GM12891 (cell line): ENCODE data around the gene AQP2.

Source experiments
- PAX5 ChIP-seq: IDR thresholded peaks from 2 replicates; pipeline ENCODE4 v1.6.1; 2011; ENCODE audit warnings: low read length, moderate library complexity, mild to moderate bottlenecking; ENCODE audit not compliant: insufficient read depth, severe bottlenecking
- POLR2A ChIP-seq: IDR thresholded peaks from 2 replicates; pipeline ENCODE4 v1.6.1; 2011; ENCODE audit warnings: low read depth, low read length, control low read depth
- POLR2AphosphoS5 ChIP-seq: IDR thresholded peaks from 2 replicates; pipeline ENCODE4 v1.6.1; 2011; ENCODE audit warnings: low read depth, low read length, control low read depth
- POU2F2 ChIP-seq: IDR thresholded peaks from 2 replicates; pipeline ENCODE4 v1.6.1; 2011; ENCODE audit warnings: low read depth, mild to moderate bottlenecking, control low read depth, low read length, moderate library complexity
- SPI1 ChIP-seq: IDR thresholded peaks from 2 replicates; pipeline ENCODE4 v1.6.1; 2011; ENCODE audit warnings: low read depth, low read length, control low read depth
- TAF1 ChIP-seq: IDR thresholded peaks from 2 replicates; pipeline ENCODE4 v1.6.1; 2011; ENCODE audit warnings: low read depth, low read length, control low read depth

DNA sequence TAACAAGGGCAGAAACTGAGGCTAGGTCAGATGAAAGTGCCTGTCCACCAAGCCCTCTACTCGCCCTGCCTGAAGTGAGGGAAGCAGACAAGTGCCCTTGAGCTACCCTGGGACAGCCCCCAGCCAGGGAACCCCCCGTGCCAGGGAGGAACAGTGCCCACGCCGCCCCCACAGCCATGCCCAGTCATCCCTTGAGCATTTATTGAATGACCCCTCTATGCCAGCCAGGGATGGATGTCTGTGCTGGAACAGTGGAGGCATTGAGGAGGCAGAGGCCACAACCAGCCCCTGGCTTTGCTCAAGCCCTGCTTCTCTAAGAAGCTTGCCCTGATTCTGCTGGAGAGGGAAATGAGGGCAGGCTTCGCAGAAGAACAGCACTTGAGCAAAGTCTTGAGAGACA lies 18.5 kb downstream of the AQP2 start:
- no peak for TF ChIP-seq POLR2AphosphoS5
- no peak for TF ChIP-seq TAF1
- no peak for TF ChIP-seq SPI1
- no peak for TF ChIP-seq POLR2A
- TF ChIP-seq PAX5: no peak
- TF ChIP-seq POU2F2: no peak
